ENCODE data around the gene P2RY2. TPM values are rescaled to one million over a fixed set of nuclear protein-coding genes. Genes with fewer than 3 reads are reported as not detected.

Gene P2RY2
- total and polyA plus RNA-seq, 2 of the 8 experiments (the other 6 are each of a cell fraction or from before 2014, with no cell fraction given) = 1.0 to 1.5 TPM

DNA sequence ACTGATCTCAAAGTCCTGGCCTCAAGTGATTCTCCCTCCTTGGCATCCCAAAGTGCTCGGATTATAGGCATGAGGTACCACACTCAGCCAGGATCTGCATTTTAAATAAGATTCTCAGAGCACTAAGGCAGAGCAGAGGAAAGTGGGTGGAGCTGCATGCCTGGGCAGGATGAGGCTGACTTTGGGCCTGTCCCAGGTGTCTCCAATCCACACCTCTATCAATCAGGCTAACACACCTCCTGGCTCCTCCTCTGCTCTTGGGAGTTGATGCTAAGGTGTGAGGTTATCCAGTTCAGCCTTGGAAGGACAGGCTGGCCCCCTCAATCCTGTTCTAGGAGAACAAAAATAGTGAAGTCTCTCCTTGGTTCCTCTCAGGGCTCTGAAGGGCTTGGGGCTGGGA is 30.2 kb upstream of the P2RY2 start:
- Histone ChIP-seq H2BK12ac (ENCODE audit: low read depth, low read length) (no peak overlapping the region), H3K18ac (ENCODE audit: extremely low read depth, low read length) (no peak overlapping the region; the same call in 1 of the 2 replicates), H3K4me2 (ENCODE audit: insufficient read depth in 1 of 2, low read depth in 2 of 2, low read length in 2 of 2) (no peak overlapping the region), H3K27ac (ENCODE audit: low read depth, low read length) (no peak overlapping the region), H2BK20ac (ENCODE audit: low read length) (no peak overlapping the region), H2AFZ (ENCODE audit: low read length) (no peak overlapping the region), H3K4me3 (ENCODE audit: extremely low read depth in 1 of 4, insufficient read depth in 2 of 4, low read depth in 3 of 4, low read length in 4 of 4) (no peak overlapping the region), H4K20me1 (replicated peaks in 1 of 2; ENCODE audit: control insufficient read depth in 1 of 2, insufficient read depth in 2 of 2, low read length in 2 of 2) (no peaks in the 10 kb centered on the region), H4K5ac (ENCODE audit: insufficient read length, low read depth, low read length) (no peak overlapping the region), H2BK15ac (ENCODE audit: low read length) (no peak overlapping the region), H2BK5ac (ENCODE audit: low read depth, low read length) (peak overlapping the region; percentile 35; the same call in 1 of the 2 replicates), H3K4me1 (replicated peaks in 1 of 4; ENCODE audit: control insufficient read depth in 3 of 4, insufficient read depth in 4 of 4, low read length in 3 of 4) (no peaks in the 10 kb centered on the region), H3K23me2 (ENCODE audit: low read depth, low read length) (no peaks in the 10 kb centered on the region), H4K8ac (ENCODE audit: extremely low read depth, insufficient read depth, low read length) (no peak overlapping the region), H4K91ac (replicated peaks; ENCODE audit: insufficient read length, low read length) (no peak overlapping the region), H3K9me3 (ENCODE audit: insufficient read depth in 2 of 2, low read depth in 1 of 2, low read length in 1 of 2) (no peaks in the 10 kb centered on the region), H3K56ac (replicated peaks; ENCODE audit: insufficient read length, low read depth, low read length) (no peak overlapping the region), H3K36me3 (ENCODE audit: control insufficient read depth in 2 of 4, insufficient read depth in 4 of 4, low read length in 3 of 4) (no peaks in the 10 kb centered on the region), H3K14ac (ENCODE audit: insufficient read length) (no peak overlapping the region), H3K9ac (replicated peaks in 1 of 4; ENCODE audit: extremely low read depth in 1 of 4, low read depth in 3 of 4, low read length in 3 of 4) (no peak overlapping the region), H3K27me3 (replicated peaks in 1 of 4; ENCODE audit: control insufficient read depth in 3 of 4, extremely low read depth in 1 of 4, insufficient read depth in 3 of 4, low read length in 3 of 4) (no peaks in the 10 kb centered on the region), H3K79me1 (ENCODE audit: low read depth, low read length) (no peaks in the 10 kb centered on the region), H3K79me2 (ENCODE audit: control insufficient read depth in 1 of 2, insufficient read depth in 2 of 2, low read length in 2 of 2) (no peaks in the 10 kb centered on the region), H2BK120ac (replicated peaks; ENCODE audit: low read depth, low read length) (no peak overlapping the region), H2AK5ac (ENCODE audit: low read depth, low read length) (peak overlapping the region; percentile 53; the same call in 1 of the 2 replicates), H3K4ac (replicated peaks; ENCODE audit: insufficient read length, low read depth, low read length) (no peak overlapping the region), H3K23ac (ENCODE audit: insufficient read length) (no peak overlapping the region)
- ChIA-PET CTCF (ENCODE audit: partially characterized antibody) (interaction anchor here (0.8 to 14.5 kb wide), 12 partner anchors 10 to 356 kb away, joined by 3 to 451 read pairs (median 4); no protein-coding TSS in a partner anchor), POLR2A (ENCODE audit: partially characterized antibody) (interaction anchor here (0.6 kb wide), 1 partner anchor 422 kb away, joined by 4 read pairs; no protein-coding TSS in a partner anchor)
- no peak for FAIRE-seq
- WGBS, 2 experiments (ENCODE audit: extremely low coverage in 1 of 2, insufficient coverage in 1 of 2, insufficient read length in 1 of 2, insufficient replicate concordance in 2 of 2, low coverage in 1 of 2, low lambda C conversion rate in 2 of 2, missing lambda C conversion rate in 1 of 2) = 67% methylated on average over 1 of the region's 1 CpG; no CpG with 5 or more reads in 1 of the 2 experiments
- DNase-seq (ENCODE audit: low read depth in 1 of 2, low spot score in 2 of 2) = no peak
- no peak for TF ChIP-seq CBX8 (IDR thresholded peaks at IDR 0.05; ENCODE audit: borderline replicate concordance, low read depth, low read length)
- peak; percentile 74; the same call in 1 of the 2 replicates for TF ChIP-seq TCF12 (IDR thresholded peaks at IDR 0.05; ENCODE audit: low read depth, low read length)
